Hypothalamus (tissue), 51 donors: ENCODE data around the gene ALDOA.

Experiments
- DNase-seq, 51 donors: peaks; one replicate each; lab custom pipeline; 2025; lab: John Stamatoyannopoulos, UW

Gene ALDOA

DNA sequence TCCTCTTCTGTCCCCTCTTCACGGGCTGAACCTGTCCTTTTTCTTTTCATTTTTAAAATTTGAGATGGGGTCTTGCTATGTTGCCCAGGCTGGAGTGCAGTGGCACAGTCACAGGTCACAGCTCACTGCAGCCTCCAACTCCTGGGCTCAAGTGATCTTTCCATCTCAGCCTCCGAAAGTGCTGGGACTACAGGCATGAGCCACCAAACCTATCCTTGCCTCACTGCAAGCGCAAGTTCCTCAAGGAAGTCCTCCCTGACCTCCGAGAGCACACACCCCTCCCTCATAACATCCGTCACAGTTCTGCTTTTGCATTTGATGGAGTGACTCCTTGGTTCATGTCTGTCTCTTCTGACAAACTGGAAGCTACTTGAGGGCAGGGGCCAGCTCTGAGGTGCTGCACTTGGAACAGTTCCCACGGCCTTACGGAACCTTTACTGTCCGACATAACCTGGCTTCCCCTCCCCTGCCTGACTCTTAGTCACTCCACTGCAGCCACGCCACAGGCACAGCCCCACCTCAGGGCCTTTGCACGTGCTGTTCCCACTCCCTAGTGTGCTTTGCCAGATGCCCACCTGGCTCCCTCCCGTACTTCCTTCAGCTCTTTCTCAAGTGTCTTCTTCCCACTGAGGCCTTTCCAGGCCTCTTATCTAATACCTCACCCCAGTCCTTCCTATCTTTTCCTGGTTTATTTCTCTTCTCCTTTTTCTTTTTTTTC lies 21.8 kb downstream of the ALDOA start:
- DNase-seq, result no peak

DNA sequence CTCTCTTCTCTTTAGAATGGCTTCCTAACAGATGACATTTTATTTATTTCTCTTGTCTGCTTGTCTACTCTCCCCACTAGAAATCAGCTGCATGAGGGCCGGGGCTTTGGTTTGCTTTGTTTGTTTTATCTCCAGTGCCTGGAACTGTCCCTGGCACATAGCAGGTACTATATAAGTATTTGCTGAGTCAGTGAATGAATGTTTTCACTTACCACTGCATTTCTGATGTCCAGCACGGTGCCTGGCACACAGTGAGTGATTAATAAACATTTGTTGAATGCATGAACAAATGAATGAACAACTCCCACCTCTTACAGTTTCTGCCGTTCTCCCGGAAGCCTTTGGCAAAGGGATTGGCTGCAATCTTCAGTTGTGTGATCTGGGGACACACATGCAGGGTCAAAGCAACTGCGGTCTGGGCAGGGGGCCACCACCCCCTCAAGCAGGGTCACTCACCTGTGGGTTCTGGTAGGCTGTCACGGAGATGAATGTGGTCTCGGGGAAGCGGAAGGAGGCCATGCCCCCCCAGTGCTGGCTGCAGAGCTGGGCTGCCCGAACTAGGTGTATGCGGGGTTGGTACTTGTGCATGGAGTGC lies 22.8 kb downstream of the ALDOA start:
- DNase-seq, result no peak

- no peak for DNase-seq
These were observed 23.5 kb downstream of the ALDOA start for GRCh38 chr16:30088832-30089624.

DNA sequence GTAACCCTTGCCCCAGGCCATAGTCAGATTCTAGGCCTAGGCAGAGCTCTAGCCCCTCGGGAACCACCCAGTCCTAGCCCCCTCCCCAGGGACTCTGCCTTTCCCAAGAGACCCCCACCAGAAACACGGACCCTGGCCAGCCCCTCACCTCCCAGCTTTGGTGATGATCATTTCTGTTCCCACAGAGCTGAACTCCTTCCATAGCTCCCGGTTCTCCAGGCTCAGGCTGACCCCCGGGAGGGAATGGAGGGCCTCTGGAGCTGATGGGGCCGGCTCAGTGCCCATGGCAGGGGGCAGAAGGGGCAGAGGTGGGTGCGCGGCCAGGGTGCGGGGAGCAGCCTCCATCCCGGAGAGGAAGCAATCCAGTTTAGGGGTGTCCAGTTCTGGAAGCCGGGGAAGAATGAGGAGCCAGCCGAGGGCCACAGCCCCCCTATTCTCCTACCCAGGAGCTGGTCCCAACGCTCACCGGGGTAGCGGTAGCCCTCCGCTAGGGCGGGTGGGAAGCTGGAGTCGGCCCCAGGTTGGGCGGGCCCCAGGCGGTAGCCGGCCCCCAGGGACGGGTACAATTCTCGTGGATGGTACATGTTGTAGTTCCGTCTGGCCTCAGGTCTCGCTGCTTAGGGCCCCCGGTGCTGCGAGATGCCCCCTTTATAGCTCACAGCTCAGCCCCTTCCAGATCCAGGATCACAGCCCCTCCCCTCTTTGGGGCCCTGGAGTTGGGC lies 25.2 kb downstream of the ALDOA start:
- DNase-seq, result peak in 1 of 51 donors; percentile 6

- peak; percentile 44 to 95 (median 86) for DNase-seq
These were observed 26.2 kb downstream of the ALDOA start, which contains the start of gene TBX6 for GRCh38 chr16:30091474-30092372. TSS of gene TBX6 (minus strand) at chr16:30091924. CDS start at chr16:30091193, 731 bp downstream.

DNA sequence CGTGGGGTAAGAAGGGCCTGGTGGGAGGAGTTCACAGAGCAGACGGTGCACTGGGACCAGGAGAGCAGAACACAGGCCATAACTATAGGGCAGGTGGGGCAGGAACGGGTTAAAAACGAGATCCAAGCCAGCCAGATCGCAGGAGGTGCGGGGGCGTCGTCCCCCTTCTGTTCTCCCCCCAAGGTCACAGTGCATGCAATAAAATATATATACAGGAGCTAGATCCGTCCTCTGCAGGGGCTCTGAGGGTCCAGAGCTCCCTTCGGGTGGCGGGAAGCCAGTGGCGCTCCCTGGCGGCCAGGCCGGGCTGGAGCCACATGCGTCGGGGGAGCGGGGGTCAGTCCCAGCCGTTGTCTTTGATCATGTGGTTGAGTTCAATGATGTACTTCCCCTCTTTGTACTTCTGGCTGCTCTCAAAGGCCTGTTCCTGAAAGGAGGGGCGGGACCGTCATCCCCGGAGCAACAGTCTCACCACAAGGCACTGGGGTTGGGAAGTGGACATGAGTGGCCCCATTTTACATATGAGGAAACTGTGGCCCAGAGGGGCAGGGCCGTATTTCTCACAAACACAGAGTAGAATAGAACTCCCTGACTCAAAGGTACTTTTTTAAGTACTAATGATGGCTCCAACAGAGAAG lies 26.9 kb downstream of the ALDOA start:
- DNase-seq, result peak in 44 of 51 donors; percentile 25 to 77 (median 54)

- no peak for DNase-seq
These were observed 29.1 kb downstream of the ALDOA start for GRCh38 chr16:30094541-30095165.

DNA sequence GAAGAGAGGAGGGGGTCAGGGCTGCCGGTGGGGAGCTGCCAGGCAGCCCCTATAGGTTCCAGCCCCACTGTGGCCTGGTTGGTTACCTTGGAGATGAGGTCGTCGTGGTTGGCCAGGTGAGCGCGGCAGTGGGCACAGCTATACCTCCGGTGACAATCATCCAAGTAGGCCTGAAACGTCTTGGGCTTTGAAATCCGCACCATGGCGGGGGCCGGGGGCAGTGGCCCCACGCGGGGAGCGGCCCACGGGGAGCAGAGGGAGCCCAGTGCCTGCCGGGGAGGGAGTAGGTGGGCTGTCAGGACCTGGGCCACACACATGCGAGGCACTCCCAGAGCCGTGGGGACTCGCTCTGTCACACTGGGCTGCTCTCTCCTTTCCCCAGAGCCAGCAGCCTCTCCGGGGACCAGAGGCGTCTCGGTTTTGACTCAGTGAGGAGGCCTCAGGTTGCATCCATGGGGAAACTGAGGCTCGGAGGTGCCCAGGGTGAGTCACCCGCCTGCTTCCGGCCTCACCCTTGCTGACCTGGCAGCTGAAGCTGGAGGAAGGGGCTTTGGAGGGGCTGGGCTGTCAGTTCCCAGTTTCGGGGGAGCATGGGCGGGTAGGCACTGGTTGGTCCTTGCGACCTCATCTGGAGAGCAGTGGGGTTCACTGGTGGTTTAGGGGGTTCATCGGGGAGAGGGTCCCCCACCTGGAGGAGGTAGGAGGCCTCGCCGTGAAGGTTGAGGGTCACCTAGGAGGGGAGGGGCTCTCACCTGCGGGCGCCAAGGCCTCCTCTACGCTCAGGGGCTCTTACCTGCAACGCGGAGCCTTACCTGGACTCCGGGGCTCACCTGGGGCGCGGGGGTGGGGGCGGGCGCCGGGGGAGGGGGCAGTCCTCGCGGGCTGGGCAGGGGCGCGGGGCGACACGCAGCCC lies 29.9 kb downstream of the ALDOA start:
- DNase-seq, result peak in 9 of 51 donors; percentile 10 to 36 (median 21)

- peak; percentile 45 to 96 (median 87) for DNase-seq
These were observed 30.7 kb downstream of the ALDOA start, which contains the start of gene YPEL3 for GRCh38 chr16:30096105-30096861. TSS of gene YPEL3 (minus strand) at chr16:30096213. CDS start at chr16:30095482, 731 bp downstream.

DNA sequence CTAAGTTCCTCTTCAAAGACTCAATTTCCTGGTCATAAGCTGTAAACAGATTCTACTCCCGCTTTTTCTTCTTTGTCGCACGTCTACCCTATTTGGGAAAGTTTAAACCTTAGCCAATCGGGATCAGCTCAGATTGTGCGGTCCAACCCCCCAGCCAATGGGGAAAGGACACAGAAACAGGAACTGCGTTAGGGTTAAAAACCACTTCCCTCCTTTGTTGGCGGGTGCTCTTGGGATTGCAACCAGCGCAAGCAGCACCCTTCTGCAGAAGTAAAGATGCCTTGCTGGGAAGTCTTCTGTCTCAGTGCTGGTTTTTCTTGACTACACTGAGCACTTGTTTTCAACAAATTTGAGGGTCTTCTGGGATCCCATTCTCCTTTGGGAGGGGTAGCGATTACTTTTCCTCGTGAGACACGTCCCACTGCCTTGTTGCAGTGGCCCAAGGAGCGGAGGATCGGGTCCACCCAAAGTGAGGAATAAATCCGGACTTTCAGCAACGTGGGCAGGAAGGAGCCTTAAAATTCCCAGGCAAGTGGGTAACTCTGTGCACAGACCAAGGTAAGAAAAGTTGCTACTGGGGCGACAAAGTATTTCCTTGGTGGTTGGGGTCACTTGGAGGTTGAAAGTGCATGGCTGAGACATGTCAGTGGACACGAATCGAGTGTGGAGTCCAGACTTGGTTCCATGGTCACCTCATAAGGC lies 31.5 kb downstream of the ALDOA start:
- peak in 1 of 51 donors; percentile 31 for DNase-seq

DNA sequence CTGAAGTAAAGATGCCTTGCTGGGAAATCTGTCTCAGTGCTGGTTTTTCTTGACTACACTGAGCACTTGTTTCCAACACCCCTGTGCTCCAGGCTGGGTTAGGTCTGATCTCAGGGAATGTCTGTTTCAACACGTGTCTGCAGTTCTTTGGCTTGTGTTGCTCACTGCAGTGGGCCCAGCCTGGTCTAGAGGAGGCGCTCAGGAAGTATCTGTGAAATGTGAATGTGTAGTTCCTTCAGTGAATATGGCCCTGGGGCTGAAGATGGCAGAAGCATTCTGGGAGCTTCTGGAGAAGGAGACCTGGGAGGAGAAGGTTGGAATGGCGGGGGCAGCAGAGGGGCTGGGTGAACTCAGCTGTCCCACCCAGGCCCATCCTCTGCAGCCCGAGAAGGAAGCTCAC lies 38.5 kb downstream of the ALDOA start:
- DNase-seq, result no peak

DNA sequence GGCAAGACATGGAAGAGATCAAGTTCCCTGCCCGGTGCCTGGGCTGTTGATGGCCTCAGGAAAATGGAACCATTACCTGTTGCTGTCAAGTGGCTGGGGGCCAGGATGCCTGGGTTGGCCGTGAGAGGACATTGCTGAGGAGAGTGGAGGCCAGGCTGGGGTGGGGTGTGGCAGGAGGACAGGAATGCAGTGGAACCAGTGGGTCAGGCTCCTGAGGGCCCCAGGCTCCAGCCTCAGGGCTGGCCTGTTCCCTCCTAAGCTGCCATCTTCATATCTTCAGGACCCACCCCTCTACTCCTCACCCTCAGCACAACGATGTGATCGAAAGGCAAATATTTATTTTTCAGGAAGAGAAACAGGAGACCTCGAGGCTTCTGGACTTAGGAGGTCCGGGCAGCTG lies 38.9 kb downstream of the ALDOA start:
- no peak for DNase-seq

GRCh38 chr16:30108059-30108850 lies 42.7 kb downstream of the ALDOA start:
- DNase-seq, result no peak

- no peak for DNase-seq
These were observed 45.1 kb downstream of the ALDOA start for GRCh38 chr16:30110661-30111060.
